ENCODE measurements around the gene RANBP3L. TPM values are rescaled to one million over a fixed set of nuclear protein-coding genes. Genes with fewer than 3 reads are reported as not detected.

The RANBP3L gene
- total RNA-seq, 2 experiments from 2014 or later, result not detected

DNA sequence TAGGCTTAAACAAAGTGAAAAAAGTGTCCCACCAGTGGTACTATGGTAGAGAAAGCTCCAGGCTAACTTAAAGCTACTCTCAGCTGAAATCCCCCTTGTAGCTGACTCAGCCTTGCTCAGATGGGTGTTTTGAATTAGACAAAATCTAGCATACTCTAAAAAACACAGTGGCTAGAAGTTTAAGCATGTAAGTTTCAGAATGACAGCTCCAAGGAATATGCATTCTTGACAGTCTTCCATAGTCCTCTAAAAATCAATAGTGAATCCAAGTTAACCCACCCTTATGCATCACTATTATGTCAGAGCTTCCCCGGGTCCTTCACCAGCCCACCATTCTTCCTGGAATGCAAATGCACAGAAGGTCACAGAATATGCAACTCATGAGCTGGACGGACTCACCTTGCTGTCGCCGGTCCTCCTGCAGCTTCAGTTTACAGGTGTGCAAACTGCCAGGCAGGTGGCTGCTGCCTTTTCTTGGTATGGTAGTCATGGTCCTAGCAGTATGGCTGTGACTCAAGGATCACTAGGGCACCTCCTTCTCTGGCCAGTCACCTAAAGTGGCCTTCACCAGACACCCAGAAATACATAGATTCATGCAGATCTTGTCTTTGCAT is 668 bp downstream of the RANBP3L start:
- TF ChIP-seq CTCF (IDR thresholded peaks at IDR 0.05), result no peak
- no peak overlapping the region for H3K27ac Mint-ChIP-seq
- H3K4me1 Mint-ChIP-seq (ENCODE audit: low read depth), result peaks cover 6% of the 10 kb centered on the region
- ChIA-PET POLR2A (no interaction called here), CTCF (interaction anchor here (0.8 to 1.8 kb wide), 2 partner anchors 36 to 222 kb away, joined by 4 to 6 read pairs; no protein-coding TSS in a partner anchor)
- ATAC-seq, result no peak
- intact Hi-C loops (cut with micrococcal nuclease), result no loop called here
- peaks cover 5% of the 10 kb centered on the region for H3K27me3 Mint-ChIP-seq
- no peaks in the 10 kb centered on the region for H3K9me3 Mint-ChIP-seq
- H3K36me3 Mint-ChIP-seq (ENCODE audit: low read depth), result no peaks in the 10 kb centered on the region
- DNase-seq, result no peak
- H3K4me3 Mint-ChIP-seq, result no peak overlapping the region

DNA sequence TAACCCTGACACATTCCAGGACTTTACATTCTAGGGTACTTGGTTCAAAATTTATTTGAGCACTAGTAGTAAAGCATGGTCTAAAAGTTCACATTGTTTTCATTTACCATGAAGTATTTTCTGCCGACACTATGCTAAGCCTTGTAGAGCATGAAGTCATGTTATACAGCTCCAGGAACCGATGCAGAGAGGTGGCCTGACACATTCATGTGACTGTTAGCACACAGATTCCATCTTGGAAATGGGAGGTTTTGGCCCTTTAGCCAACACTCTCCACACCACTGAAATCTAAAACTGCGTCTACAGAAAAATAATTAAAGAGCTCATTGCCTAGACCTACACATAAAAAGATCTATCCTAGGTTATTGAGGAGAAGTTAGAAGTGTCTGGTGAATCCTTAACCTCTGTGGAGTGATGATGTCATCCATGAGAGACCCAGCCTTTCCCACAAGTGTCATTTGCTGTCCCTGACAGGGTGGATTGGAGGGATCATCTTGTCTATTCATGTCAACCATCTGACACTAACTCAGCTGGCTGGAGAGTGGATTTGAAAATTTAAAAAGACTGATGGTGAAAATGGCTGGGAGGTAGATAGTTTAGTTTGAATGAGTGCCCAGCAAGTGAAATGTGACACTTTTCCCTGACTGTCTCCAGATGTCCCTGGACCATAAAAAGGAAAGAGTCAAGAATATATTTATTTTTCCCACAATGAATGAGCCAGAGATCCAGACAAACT is 1.3 kb downstream of the RANBP3L start:
- no peak for ATAC-seq
- no peak for DNase-seq
- peaks cover 5% of the 10 kb centered on the region for H3K27me3 Mint-ChIP-seq
- H3K27ac Mint-ChIP-seq, result no peak overlapping the region
- no peaks in the 10 kb centered on the region for H3K36me3 Mint-ChIP-seq (ENCODE audit: low read depth)
- ChIA-PET POLR2A (no interaction called here), CTCF (interaction anchor here (0.8 kb wide), 1 partner anchor 221 kb away, joined by 4 read pairs; no protein-coding TSS in a partner anchor)
- H3K4me1 Mint-ChIP-seq (ENCODE audit: low read depth), result peaks cover 6% of the 10 kb centered on the region
- intact Hi-C loops (cut with micrococcal nuclease), result no loop called here
- TF ChIP-seq CTCF (IDR thresholded peaks at IDR 0.05), result no peak
- no peak overlapping the region for H3K4me3 Mint-ChIP-seq
- no peaks in the 10 kb centered on the region for H3K9me3 Mint-ChIP-seq

- ChIA-PET CTCF (interaction anchor here (3.6 kb wide), 1 partner anchor 33 kb away, joined by 13 read pairs; no protein-coding TSS in a partner anchor), POLR2A (no interaction called here)
- ATAC-seq (no peak), DNase-seq (no peak)
- Mint-ChIP-seq H3K27me3 (peaks cover 6% of the 10 kb centered on the region), H3K4me3 (no peak overlapping the region), H3K36me3 (ENCODE audit: low read depth) (no peaks in the 10 kb centered on the region), H3K27ac (no peak overlapping the region), H3K9me3 (no peaks in the 10 kb centered on the region), H3K4me1 (ENCODE audit: low read depth) (peaks cover 6% of the 10 kb centered on the region)
- intact Hi-C loops (cut with micrococcal nuclease), result no loop called here
- TF ChIP-seq CTCF (IDR thresholded peaks at IDR 0.05), result no peak
Measured at GRCh38 chr5:36298552-36298951, 3.1 kb downstream of the RANBP3L start.

DNA sequence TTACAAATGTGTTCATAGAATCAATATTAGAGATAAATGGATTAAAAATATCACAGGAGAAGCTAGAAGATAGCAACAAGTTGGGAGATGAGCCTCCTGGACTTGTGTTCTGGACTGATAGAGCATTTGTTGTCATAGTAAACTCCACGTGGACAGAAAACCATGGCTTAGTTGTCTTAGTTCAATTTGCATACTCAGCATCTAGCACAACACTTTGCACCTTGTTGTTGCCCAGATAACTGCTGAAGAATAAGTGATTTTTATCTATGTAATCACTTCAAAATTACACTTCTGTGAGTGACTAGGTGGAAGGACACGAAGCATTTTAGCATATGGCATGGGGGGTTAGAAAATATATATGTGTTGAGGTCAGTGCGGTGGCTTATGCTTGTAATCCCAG is 4.0 kb downstream of the RANBP3L start:
- Mint-ChIP-seq H3K4me3 (no peak overlapping the region), H3K27me3 (peaks cover 6% of the 10 kb centered on the region), H3K9me3 (no peaks in the 10 kb centered on the region), H3K4me1 (ENCODE audit: low read depth) (peaks cover 6% of the 10 kb centered on the region), H3K27ac (no peak overlapping the region), H3K36me3 (ENCODE audit: low read depth) (no peaks in the 10 kb centered on the region)
- CTCF ChIA-PET, result interaction anchor here (3.6 kb wide), 1 partner anchor 33 kb away, joined by 13 read pairs; no protein-coding TSS in a partner anchor
- DNase-seq, result no peak
- ATAC-seq, result no peak
- intact Hi-C loops (cut with micrococcal nuclease), result no loop called here
- POLR2A ChIA-PET, result interaction anchor here (0.5 kb wide), 1 partner anchor 423 kb away, joined by 3 read pairs; no protein-coding TSS in a partner anchor
- no peak for TF ChIP-seq CTCF (IDR thresholded peaks at IDR 0.05)

Data from activated CD8-positive, alpha-beta T cell treated with anti-CD3 and anti-CD28 coated beads for 36 hours (primary cell).